ENCODE data around the gene DPYD. TPM values are rescaled to one million over a fixed set of nuclear protein-coding genes. Genes with fewer than 3 reads are reported as not detected.

Gene DPYD
- total and polyA plus RNA-seq, 9 of the 15 experiments (the other 6 are each of a cell fraction or from before 2014, with no cell fraction given) = 0.03 to 0.25 (median 0.08) TPM; not detected in 2

GRCh38 chr1:97082160-97082848 is 838.5 kb downstream of the DPYD start:
- TF ChIP-seq AFF1 (IDR thresholded peaks at IDR 0.05; ENCODE audit: low read depth in 1 of 2, partially characterized antibody in 2 of 2) (no peak), CHD2 (IDR thresholded peaks at IDR 0.05; ENCODE audit: low read depth, low read length) (no peak), MTF1 (CRISPR knock-in tag; IDR thresholded peaks at IDR 0.05; ENCODE audit: borderline replicate concordance) (no peak)

More at GRCh38 chr1:97082160-97082848, 838.5 kb downstream of the DPYD start:
- Histone ChIP-seq H3K27ac (ENCODE audit: extremely low read depth, low read depth, low read length) (no peak overlapping the region), H3K4me1 (replicated peaks in 1 of 2; ENCODE audit: control insufficient read depth in 2 of 2, insufficient read depth in 2 of 2, low read length in 2 of 2) (no peaks in the 10 kb centered on the region), H3K79me2 (ENCODE audit: control insufficient read depth, insufficient read depth, low read length) (no peaks in the 10 kb centered on the region), H3K4me2 (ENCODE audit: insufficient read depth, low read length) (no peak overlapping the region), H3K27me3 (ENCODE audit: control insufficient read depth in 2 of 2, insufficient read depth in 2 of 2, low read length in 2 of 2) (no peaks in the 10 kb centered on the region), H3K4me3 (no peak overlapping the region), H3K9ac (ENCODE audit: insufficient read depth in 1 of 2, low read depth in 2 of 2, low read length in 2 of 2) (no peak overlapping the region), H2AFZ (ENCODE audit: low read depth, low read length) (no peak overlapping the region), H3K36me3 (ENCODE audit: control insufficient read depth, insufficient read depth, low read length) (no peaks in the 10 kb centered on the region), H3K9me1 (ENCODE audit: control insufficient read depth, insufficient read depth, low read length) (no peaks in the 10 kb centered on the region), H4K20me1 (replicated peaks; ENCODE audit: control insufficient read depth, insufficient read depth, low read length) (no peaks in the 10 kb centered on the region), H3K9me3 (replicated peaks; ENCODE audit: control insufficient read depth, insufficient read depth, low read depth, low read length) (no peaks in the 10 kb centered on the region)
- 1% methylated on average over 4 of the region's 4 CpGs for WGBS (ENCODE audit: insufficient coverage, low coverage, missing lambda C conversion rate)
- FAIRE-seq (no peak), DNase-seq (ENCODE audit: extremely low read depth in 1 of 4, low spot score in 3 of 4) (no peak), ATAC-seq (no peak)
- intact Hi-C loops (cut with micrococcal nuclease) (no loop called here), in situ Hi-C loops (cut with MboI) (no loop called here)
- ChIA-PET CTCF (ENCODE audit: low intra/inter-chr PET ratio) (no interaction called here), POLR2A (no interaction called here)
- BruUV-seq (replicated peaks) = no TSS peak
